Trophoblast cell (in vitro differentiated cells and primary cell): ENCODE data around the gene SUSD3.

ENCODE experiments used
- DNase-seq, 2 donors: peaks; one replicate each; pipeline ENCODE4 v3.0.0-alpha.2; 2016
- H2AFZ ChIP-seq: 2 replicates; pipeline ENCODE4 v1.6.1; 2013; ENCODE audit warnings: low read length, moderate library complexity, mild to moderate bottlenecking; ENCODE audit not compliant: insufficient read depth, poor library complexity
- H2AK5ac ChIP-seq: 2 replicates; pipeline ENCODE4 v1.6.1; 2013; ENCODE audit warnings: mild to moderate bottlenecking, low read length
- H2BK120ac ChIP-seq: 2 replicates; pipeline ENCODE4 v1.6.1; 2013; ENCODE audit warnings: low read length, mild to moderate bottlenecking, moderate library complexity; ENCODE audit not compliant: insufficient read depth, poor library complexity
- H2BK12ac ChIP-seq: 2 replicates; pipeline ENCODE4 v1.6.1; 2013; ENCODE audit warnings: mild to moderate bottlenecking, low read length, moderate library complexity
- H2BK5ac ChIP-seq: 2 replicates; pipeline ENCODE4 v1.6.1; 2013; ENCODE audit warnings: low read length, low read depth, moderate library complexity, mild to moderate bottlenecking; ENCODE audit not compliant: poor library complexity
- H3K14ac ChIP-seq: 2 replicates; pipeline ENCODE4 v1.6.1; 2013; ENCODE audit warnings: mild to moderate bottlenecking, low read length
- H3K18ac ChIP-seq: 2 replicates; pipeline ENCODE4 v1.6.1; 2013; ENCODE audit warnings: mild to moderate bottlenecking, low read length
- H3K23ac ChIP-seq: 2 replicates; pipeline ENCODE4 v1.6.1; 2013; ENCODE audit warnings: low read length
- H3K27ac ChIP-seq: 2 replicates; pipeline ENCODE4 v1.5.1; 2013; ENCODE audit warnings: low read depth, mild to moderate bottlenecking, inconsistent platforms, low read length, moderate library complexity
- H3K27me3 ChIP-seq: 2 replicates; pipeline ENCODE4 v1.6.1; 2013; ENCODE audit warnings: inconsistent platforms, mild to moderate bottlenecking, low read length, moderate library complexity; ENCODE audit not compliant: insufficient read depth
- H3K36me3 ChIP-seq, 2 experiments: 1 replicate in 1 of 2; 2 replicates in 1 of 2; pipeline ENCODE4 v1.6.1; 2013; ENCODE audit warnings: low read length in 2 of 2, mild to moderate bottlenecking in 2 of 2, moderate library complexity in 1 of 2; ENCODE audit not compliant: insufficient read depth in 2 of 2, control insufficient read depth in 1 of 2
- H3K4ac ChIP-seq: 2 replicates; pipeline ENCODE4 v1.6.1; 2013; ENCODE audit warnings: low read depth, mild to moderate bottlenecking, low read length, moderate library complexity
- H3K4me1 ChIP-seq, 2 experiments: 1 replicate in 1 of 2; 2 replicates in 1 of 2; pipeline ENCODE4 v1.6.1; 2013; ENCODE audit warnings: low read length in 2 of 2, mild to moderate bottlenecking in 2 of 2, moderate library complexity in 1 of 2; ENCODE audit not compliant: insufficient read depth in 2 of 2, control insufficient read depth in 1 of 2
- H3K4me2 ChIP-seq: 2 replicates; pipeline ENCODE4 v1.6.1; 2013; ENCODE audit warnings: inconsistent platforms, mild to moderate bottlenecking, low read length, moderate library complexity
- H3K4me3 ChIP-seq: 2 replicates; pipeline ENCODE4 v1.5.1; 2013; ENCODE audit warnings: mild to moderate bottlenecking, low read depth, low read length, inconsistent platforms
- H3K79me1 ChIP-seq: one replicate; pipeline ENCODE4 v1.6.1; 2013; ENCODE audit warnings: low read length
- H3K79me2 ChIP-seq: 2 replicates; pipeline ENCODE4 v1.6.1; 2013; ENCODE audit warnings: low read length, mild to moderate bottlenecking; ENCODE audit not compliant: control insufficient read depth, insufficient read depth, poor library complexity
- H3K9ac ChIP-seq: 2 replicates; pipeline ENCODE4 v1.6.1; 2013; ENCODE audit warnings: mild to moderate bottlenecking, low read length
- H3K9me3 ChIP-seq: 2 replicates; pipeline ENCODE4 v1.6.1; 2013; ENCODE audit warnings: low read depth, mild to moderate bottlenecking, control low read depth, inconsistent platforms, low read length; ENCODE audit not compliant: insufficient read depth
- H4K12ac ChIP-seq: 2 replicates; pipeline ENCODE4 v1.6.1; 2013; ENCODE audit warnings: low read depth, mild to moderate bottlenecking, low read length, moderate library complexity
- H4K8ac ChIP-seq: 2 replicates; pipeline ENCODE4 v1.6.1; 2013; ENCODE audit warnings: low read depth, mild to moderate bottlenecking, low read length, moderate library complexity
- H4K91ac ChIP-seq: one replicate; pipeline ENCODE4 v1.6.1; 2013; ENCODE audit warnings: low read depth, mild to moderate bottlenecking, low read length, moderate library complexity
- WGBS: extraction: QIAGEN DNeasy Blood & Tissue Kit; methylation state at CpG from one replicate; pipeline ENCODE4 v1.1.7; 2013; ENCODE audit warnings: missing lambda C conversion rate; ENCODE audit not compliant: insufficient read length, insufficient coverage; ENCODE audit errors: extremely low coverage; 5-methylcytosine and 5-hydroxymethylcytosine counted together

Gene SUSD3

GRCh38 chr9:93076792-93077128, 18.3 kb downstream of the SUSD3 start:
- no peak overlapping the region for H3K4ac ChIP-seq

GRCh38 chr9:93077367-93077766, 18.9 kb downstream of the SUSD3 start:
- no peak overlapping the region for H3K4ac ChIP-seq
- no CpG with 5 or more reads among the region's 1 CpG for WGBS

More at GRCh38 chr9:93076792-93077128, 18.3 kb downstream of the SUSD3 start:
- no peaks in the 10 kb centered on the region for H3K36me3 ChIP-seq
- H2BK5ac ChIP-seq = no peak overlapping the region
- H3K18ac ChIP-seq = no peak overlapping the region
- H2BK120ac ChIP-seq = no peak overlapping the region
- H3K79me1 ChIP-seq = no peaks in the 10 kb centered on the region
- H3K27me3 ChIP-seq = no peaks in the 10 kb centered on the region
- H3K9me3 ChIP-seq = no peaks in the 10 kb centered on the region
- no peak overlapping the region for H4K8ac ChIP-seq
- H3K4me1 ChIP-seq = no peaks in the 10 kb centered on the region
- H3K79me2 ChIP-seq = no peaks in the 10 kb centered on the region
- no peak overlapping the region for H2AFZ ChIP-seq
- H3K9ac ChIP-seq = no peak overlapping the region
- H2BK12ac ChIP-seq = no peak overlapping the region
- no peak overlapping the region for H3K23ac ChIP-seq
- no peak overlapping the region for H3K27ac ChIP-seq
- H4K12ac ChIP-seq = no peak overlapping the region
- H3K4me2 ChIP-seq = no peak overlapping the region
- no peak overlapping the region for H3K14ac ChIP-seq
- no peak overlapping the region for H3K4me3 ChIP-seq
- H2AK5ac ChIP-seq = no peak overlapping the region
- DNase-seq = no peak
- H4K91ac ChIP-seq = no peak overlapping the region
- no CpG with 5 or more reads among the region's 2 CpGs for WGBS

GRCh38 chr9:93077811-93078210, 19.3 kb downstream of the SUSD3 start:
- Histone ChIP-seq H3K79me1 (no peaks in the 10 kb centered on the region), H2AFZ (no peak overlapping the region), H3K4me3 (no peak overlapping the region), H3K18ac (no peak overlapping the region), H3K4me1 (peaks cover 0 to 1% of the 10 kb centered on the region in 2 experiments), H3K14ac (no peak overlapping the region), H3K79me2 (no peaks in the 10 kb centered on the region), H3K36me3 (no peaks in the 10 kb centered on the region), H3K4ac (no peak overlapping the region), H2BK120ac (no peak overlapping the region), H3K23ac (no peak overlapping the region), H2BK12ac (no peak overlapping the region), H3K9ac (no peak overlapping the region), H4K91ac (no peak overlapping the region), H3K4me2 (no peak overlapping the region), H2AK5ac (no peak overlapping the region), H4K8ac (no peak overlapping the region), H3K27ac (no peak overlapping the region), H4K12ac (no peak overlapping the region), H3K27me3 (no peaks in the 10 kb centered on the region), H3K9me3 (no peaks in the 10 kb centered on the region), H2BK5ac (no peak overlapping the region)
- DNase-seq = no peak
- no CpG with 5 or more reads among the region's 16 CpGs for WGBS

More at GRCh38 chr9:93077367-93077766, 18.9 kb downstream of the SUSD3 start:
- H3K9me3 ChIP-seq = no peaks in the 10 kb centered on the region
- no peak overlapping the region for H2AFZ ChIP-seq
- H3K14ac ChIP-seq = no peak overlapping the region
- no peak overlapping the region for H2BK12ac ChIP-seq
- no peaks in the 10 kb centered on the region for H3K36me3 ChIP-seq
- no peak overlapping the region for H2BK5ac ChIP-seq
- H3K27ac ChIP-seq = no peak overlapping the region
- no peaks in the 10 kb centered on the region for H3K27me3 ChIP-seq
- no peak overlapping the region for H3K23ac ChIP-seq
- H4K8ac ChIP-seq = no peak overlapping the region
- no peak overlapping the region for H2BK120ac ChIP-seq
- no peaks in the 10 kb centered on the region for H3K79me1 ChIP-seq
- H4K12ac ChIP-seq = no peak overlapping the region
- H3K4me1 ChIP-seq = no peaks in the 10 kb centered on the region
- H3K18ac ChIP-seq = no peak overlapping the region
- H3K4me2 ChIP-seq = no peak overlapping the region
- no peaks in the 10 kb centered on the region for H3K79me2 ChIP-seq
- DNase-seq = no peak
- no peak overlapping the region for H4K91ac ChIP-seq
- no peak overlapping the region for H3K9ac ChIP-seq
- no peak overlapping the region for H2AK5ac ChIP-seq
- no peak overlapping the region for H3K4me3 ChIP-seq

GRCh38 chr9:93079371-93079770, 20.9 kb downstream of the SUSD3 start:
- no peak overlapping the region for H3K9ac ChIP-seq
- H3K4ac ChIP-seq = no peak overlapping the region
- H2BK5ac ChIP-seq = no peak overlapping the region
- H3K79me2 ChIP-seq = no peaks in the 10 kb centered on the region
- no peaks in the 10 kb centered on the region for H3K27me3 ChIP-seq
- DNase-seq = no peak
- no peak overlapping the region for H2BK12ac ChIP-seq
- no peak overlapping the region for H3K4me2 ChIP-seq
- no peak overlapping the region for H2BK120ac ChIP-seq
- no peak overlapping the region for H3K23ac ChIP-seq
- H2AK5ac ChIP-seq = no peak overlapping the region
- no peak overlapping the region for H4K12ac ChIP-seq
- H3K14ac ChIP-seq = no peak overlapping the region
- no peaks in the 10 kb centered on the region for H3K9me3 ChIP-seq
- H4K91ac ChIP-seq = no peak overlapping the region
- no peak overlapping the region for H3K4me3 ChIP-seq
- peaks cover 2 to 3% of the 10 kb centered on the region in 2 experiments for H3K4me1 ChIP-seq
- no peaks in the 10 kb centered on the region for H3K36me3 ChIP-seq
- H2AFZ ChIP-seq = no peak overlapping the region
- no peak overlapping the region for H4K8ac ChIP-seq
- H3K18ac ChIP-seq = no peak overlapping the region
- H3K79me1 ChIP-seq = no peaks in the 10 kb centered on the region
- WGBS = no CpG with 5 or more reads among the region's 13 CpGs
- no peak overlapping the region for H3K27ac ChIP-seq
